Spleen (tissue), 7 donors: ENCODE data around the gene KCMF1.

ENCODE experiments used
- POLR2A ChIP-seq, 3 donors: fragments of 450-650 bp; IDR thresholded peaks; one replicate each; pipeline ENCODE4 v1.5.1; 2017; ENCODE audit warnings: antibody characterized with exemption in 3 of 3, mild to moderate bottlenecking in 1 of 3
- POLR2AphosphoS5 ChIP-seq, 3 donors: sonication (generic); formaldehyde crosslinking; IDR thresholded peaks; one replicate each; pipeline ENCODE4 v1.5.1; 2017; ENCODE audit warnings: antibody characterized with exemption in 3 of 3
- TF ChIP-seq, protein P1 (sequence below), 11 experiments: fragments of 200-600 bp in 7 of 11; fragments of 450-650 bp in 4 of 11; sonication (generic) in 4 of 11; IDR thresholded peaks in 8 of 11; conservative IDR thresholded peaks in 3 of 11; 1 replicate in 7 of 11; 2 replicates in 4 of 11; pipeline versions ENCODE4 v1.4.0 to v1.8.0; 2016 to 2021; ENCODE audit warnings: antibody characterized with exemption in 11 of 11, inconsistent platforms in 4 of 11, mild to moderate bottlenecking in 1 of 11
- donor health status: DM: no; HTN: no; CAD: no; lungs with moderate emphysema.
- donor health status: DM: no; HTN: no; CAD: no.
- donor health status: DM: no; HTN: no; CAD: no.

DNA sequence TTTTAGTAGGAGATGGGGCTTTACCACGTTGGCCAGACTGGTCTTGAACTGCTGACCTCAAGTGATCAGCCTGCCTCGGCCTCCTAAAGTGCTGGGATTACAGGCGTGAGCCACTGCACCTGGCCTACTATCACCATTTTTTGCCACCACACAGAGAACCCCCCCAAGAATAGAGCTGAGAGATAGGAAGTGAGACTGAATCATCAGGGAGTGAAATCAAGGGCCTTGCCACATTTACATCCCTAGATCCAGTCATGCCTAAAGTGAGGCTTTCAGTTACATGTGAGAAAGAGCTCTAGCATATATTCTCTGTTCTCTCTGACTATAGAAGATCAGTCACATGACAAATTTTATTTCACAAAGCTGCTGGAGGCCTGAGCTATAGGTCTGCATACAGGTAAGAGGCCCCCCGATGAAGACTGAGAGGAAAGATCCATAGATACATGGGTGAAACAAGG lies 28.0 kb upstream of the KCMF1 start:
- TF ChIP-seq POLR2A (IDR thresholded peaks at IDR 0.05), result no peak
- TF ChIP-seq, protein P1, sequence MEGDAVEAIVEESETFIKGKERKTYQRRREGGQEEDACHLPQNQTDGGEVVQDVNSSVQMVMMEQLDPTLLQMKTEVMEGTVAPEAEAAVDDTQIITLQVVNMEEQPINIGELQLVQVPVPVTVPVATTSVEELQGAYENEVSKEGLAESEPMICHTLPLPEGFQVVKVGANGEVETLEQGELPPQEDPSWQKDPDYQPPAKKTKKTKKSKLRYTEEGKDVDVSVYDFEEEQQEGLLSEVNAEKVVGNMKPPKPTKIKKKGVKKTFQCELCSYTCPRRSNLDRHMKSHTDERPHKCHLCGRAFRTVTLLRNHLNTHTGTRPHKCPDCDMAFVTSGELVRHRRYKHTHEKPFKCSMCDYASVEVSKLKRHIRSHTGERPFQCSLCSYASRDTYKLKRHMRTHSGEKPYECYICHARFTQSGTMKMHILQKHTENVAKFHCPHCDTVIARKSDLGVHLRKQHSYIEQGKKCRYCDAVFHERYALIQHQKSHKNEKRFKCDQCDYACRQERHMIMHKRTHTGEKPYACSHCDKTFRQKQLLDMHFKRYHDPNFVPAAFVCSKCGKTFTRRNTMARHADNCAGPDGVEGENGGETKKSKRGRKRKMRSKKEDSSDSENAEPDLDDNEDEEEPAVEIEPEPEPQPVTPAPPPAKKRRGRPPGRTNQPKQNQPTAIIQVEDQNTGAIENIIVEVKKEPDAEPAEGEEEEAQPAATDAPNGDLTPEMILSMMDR (IDR thresholded peaks at IDR 0.05 in 8 of 11, conservative IDR thresholded peaks at IDR 0.05 in 3 of 11), result no peak
- TF ChIP-seq POLR2AphosphoS5 (IDR thresholded peaks at IDR 0.05), result no peak
